Aorta (tissue), 5 donors: ENCODE data around the gene ESPNL. TPM values are rescaled to one million over a fixed set of nuclear protein-coding genes. Genes with fewer than 3 reads are reported as not detected.
A peak's percentile ranks its signal among the peaks of the same experiment; 100 is the strongest.

Experiments used
- ATAC-seq: fragments of 200-7000 bp; cut with Tn5 transposase; one replicate; pipeline ENCODE4 v1.9.1; 2022; ENCODE audit warnings: moderate library complexity; ENCODE audit not compliant: low FRiP score
- DNase-seq, 2 donors: peaks; one replicate each; pipeline ENCODE4 v3.0.0-alpha.2; 2020
- H3K27ac ChIP-seq, 2 donors: one replicate each; pipeline ENCODE4 v1.5.1; 2013; ENCODE audit warnings: low read length in 2 of 2, mild to moderate bottlenecking in 2 of 2, moderate library complexity in 2 of 2, control low read depth in 1 of 2, inconsistent platforms in 1 of 2, low read depth in 1 of 2
- H3K27me3 ChIP-seq, 2 donors: one replicate each; pipeline ENCODE4 v1.6.1; 2013; ENCODE audit warnings: control low read depth in 1 of 2, low read length in 1 of 2, mild to moderate bottlenecking in 1 of 2, moderate library complexity in 1 of 2; ENCODE audit not compliant: insufficient read depth in 2 of 2, control insufficient read depth in 1 of 2
- H3K36me3 ChIP-seq, 2 donors: one replicate each; pipeline ENCODE4 v1.6.1; 2013; ENCODE audit warnings: control low read depth in 1 of 2, low read length in 1 of 2, mild to moderate bottlenecking in 1 of 2; ENCODE audit not compliant: insufficient read depth in 2 of 2, control insufficient read depth in 1 of 2
- H3K4me1 ChIP-seq, 2 donors: one replicate each; pipeline ENCODE4 v1.6.1; 2013; ENCODE audit warnings: low read length in 2 of 2, control low read depth in 1 of 2, mild to moderate bottlenecking in 1 of 2, moderate library complexity in 1 of 2; ENCODE audit not compliant: insufficient read depth in 2 of 2, control insufficient read depth in 1 of 2
- H3K4me3 ChIP-seq, 2 donors: one replicate each; pipeline ENCODE4 v1.5.1; 2013; ENCODE audit warnings: low read length in 2 of 2, control low read depth in 1 of 2, mild to moderate bottlenecking in 1 of 2
- H3K9me3 ChIP-seq: one replicate; pipeline ENCODE4 v1.6.1; 2013; ENCODE audit warnings: mild to moderate bottlenecking, low read length; ENCODE audit not compliant: control insufficient read depth
- WGBS, 2 donors: extraction: QIAGEN DNeasy Blood & Tissue Kit; methylation state at CpG; one replicate each; pipeline ENCODE4 v1.1.7; 2013; 5-methylcytosine and 5-hydroxymethylcytosine counted together
- intact Hi-C, 2 donors: fragments of 100-400 bp; cut with DNase I; formaldehyde crosslinking; loops; one replicate each; pipeline versions ENCODE4 v1.14.2 to v1.15.0; 2022
- polyA plus RNA-seq, 2 donors: library from polyadenylated mRNA; stranded (reverse); fragments of 200-250 nt; gene quantifications; one replicate each; pipeline ENCODE4 v1.2.3, GENCODE V29; 2013
- total RNA-seq, 2 donors: library from RNA; stranded (reverse); fragmentation: NEBNext Ultra II Directional; extraction: Animal tissue kit (Norgen Biotek cat#: 25700); gene quantifications; one replicate each; pipeline ENCODE4 v1.2.1, GENCODE V29; 2021
- donor health status: healthy with polysubstance abuse.
- donor health status: Bipolar disorder and iron deficiency.
- donor health status: DM: no; HTN: no; CAD: no.
- donor health status: DM: no; HTN: no; CAD: no.
- donor health status: DM: yes; HTN: yes; CAD: no.

Gene ESPNL
- total and polyA plus RNA-seq, 4 donors = 0.20 TPM; not detected in 3

DNA sequence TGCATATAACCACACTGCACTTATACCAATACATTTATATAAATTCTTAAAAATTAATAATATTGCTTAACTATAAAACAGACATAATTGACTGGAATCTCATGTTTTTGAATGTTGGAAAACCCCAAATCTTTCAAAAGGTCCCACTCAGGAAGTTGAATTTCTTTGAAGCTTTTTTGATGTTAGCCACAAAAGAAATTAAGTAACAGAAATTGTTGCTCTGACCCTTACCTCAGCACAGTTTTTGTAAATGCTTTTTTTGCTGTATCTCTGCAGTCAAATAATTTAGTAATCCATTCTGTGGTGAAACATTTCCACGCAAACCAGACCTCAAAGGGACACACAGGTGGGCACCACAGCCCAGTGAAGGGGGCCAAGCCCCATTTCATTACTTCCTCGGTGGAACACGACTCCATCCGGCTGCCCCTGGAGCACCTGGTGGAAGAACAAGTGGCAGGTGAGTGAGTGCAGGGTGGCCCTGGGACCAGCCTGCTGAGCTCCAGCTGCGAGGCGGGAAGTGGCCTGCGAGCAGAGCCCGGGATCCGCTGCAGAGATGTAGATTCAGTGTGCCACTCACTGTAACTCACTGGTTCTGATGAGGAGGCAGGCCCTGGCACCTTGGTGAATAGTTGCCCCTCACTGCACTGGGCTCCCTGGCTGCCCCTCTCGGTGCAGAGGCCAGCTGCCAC lies 31.0 kb upstream of the ESPNL start:
- ATAC-seq (no peak), DNase-seq (no peak)
- Histone ChIP-seq H3K27me3 (no peaks in the 10 kb centered on the region), H3K9me3 (no peaks in the 10 kb centered on the region), H3K27ac (no peak overlapping the region), H3K4me1 (no peaks in the 10 kb centered on the region), H3K36me3 (peaks cover 3 to 5% of the 10 kb centered on the region in 2 donors), H3K4me3 (no peak overlapping the region)
- intact Hi-C loops = loop anchor here in 1 of 2 donors (10.0 kb wide), 1 partner anchor 196 kb away; no protein-coding TSS in a partner anchor
- WGBS, 2 donors = 95% methylated on average over 10 of the region's 10 CpGs

GRCh38 chr2:238069877-238070276 lies 30.3 kb upstream of the ESPNL start:
- intact Hi-C loops = loop anchor here in 1 of 2 donors (10.0 kb wide), 1 partner anchor 195 kb away; no protein-coding TSS in a partner anchor
- H3K27ac ChIP-seq = no peak overlapping the region
- no peak for DNase-seq
- no peaks in the 10 kb centered on the region for H3K27me3 ChIP-seq
- no peaks in the 10 kb centered on the region for H3K9me3 ChIP-seq
- ATAC-seq = no peak
- H3K36me3 ChIP-seq = peaks cover 3 to 5% of the 10 kb centered on the region in 2 donors
- 94 to 95% methylated on average over 9 of the region's 9 CpGs for WGBS, 2 donors
- H3K4me3 ChIP-seq = no peak overlapping the region
- no peaks in the 10 kb centered on the region for H3K4me1 ChIP-seq

DNA sequence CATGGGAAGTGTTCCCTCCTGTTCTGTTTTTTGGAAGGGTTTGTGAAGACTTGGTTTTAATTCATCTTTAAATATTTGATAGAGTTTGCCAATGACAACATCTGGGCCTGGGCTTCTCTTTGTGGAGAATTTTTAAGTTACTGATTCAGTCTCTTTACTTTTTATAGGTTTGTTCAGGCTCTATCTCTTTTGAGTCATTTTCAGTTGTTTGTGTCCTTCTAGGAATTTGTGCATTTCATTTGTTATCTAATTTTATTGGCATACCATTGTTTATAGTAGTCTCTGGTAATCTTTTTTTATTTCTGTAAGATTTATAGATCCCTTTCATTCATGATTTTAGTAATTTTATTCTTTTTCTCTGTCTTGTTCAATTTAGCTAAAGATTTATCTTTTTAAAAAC lies 24.7 kb upstream of the ESPNL start:
- Histone ChIP-seq H3K27me3 (no peaks in the 10 kb centered on the region), H3K9me3 (no peaks in the 10 kb centered on the region), H3K36me3 (peaks cover 0 to 4% of the 10 kb centered on the region in 2 donors), H3K27ac (no peak overlapping the region), H3K4me1 (no peaks in the 10 kb centered on the region), H3K4me3 (no peak overlapping the region)
- DNase-seq = no peak
- intact Hi-C loops = no loop called here
- ATAC-seq = no peak

- 97 to 98% methylated on average over 1 of the region's 1 CpG for WGBS, 2 donors
- intact Hi-C loops = no loop called here
- peaks cover 1 to 4% of the 10 kb centered on the region in 2 donors for H3K36me3 ChIP-seq
These were observed 22.8 kb upstream of the ESPNL start for GRCh38 chr2:238077292-238077691.

DNA sequence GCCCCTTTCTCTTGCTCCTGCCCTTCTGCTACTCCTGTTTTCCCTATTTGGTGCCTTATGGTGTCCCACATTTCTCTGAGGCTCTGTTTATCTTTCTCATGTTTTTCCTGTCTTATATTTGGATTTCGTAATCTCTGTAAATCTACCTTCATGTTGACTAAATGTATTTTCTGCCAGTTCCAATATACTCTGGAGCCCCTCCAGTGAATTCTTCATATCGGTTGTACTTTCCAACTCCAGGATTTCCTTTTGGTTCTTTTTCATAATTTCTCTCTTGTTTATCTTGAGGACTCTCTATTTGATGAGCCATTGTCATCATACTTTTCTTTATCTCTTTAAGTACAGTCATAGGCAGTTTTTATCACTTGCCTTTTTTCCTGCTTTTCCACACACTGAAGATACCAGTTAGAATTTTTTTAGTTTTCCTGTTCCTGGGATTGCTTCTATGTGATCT lies 20.2 kb upstream of the ESPNL start:
- Histone ChIP-seq H3K27ac (no peak overlapping the region), H3K27me3 (no peaks in the 10 kb centered on the region), H3K4me1 (no peaks in the 10 kb centered on the region), H3K4me3 (no peak overlapping the region), H3K9me3 (no peaks in the 10 kb centered on the region), H3K36me3 (peaks cover 3 to 4% of the 10 kb centered on the region in 2 donors)
- 81 to 95% methylated on average over 2 of the region's 2 CpGs for WGBS, 2 donors
- intact Hi-C loops = loop anchor here in 1 of 2 donors (2.0 kb wide), 1 partner anchor 37 kb away; no protein-coding TSS in a partner anchor
- ATAC-seq (no peak), DNase-seq (no peak)

More at GRCh38 chr2:238077292-238077691, 22.8 kb upstream of the ESPNL start:
- no peak overlapping the region for H3K4me3 ChIP-seq
- no peaks in the 10 kb centered on the region for H3K27me3 ChIP-seq
- H3K4me1 ChIP-seq = no peaks in the 10 kb centered on the region
- DNase-seq (no peak), ATAC-seq (no peak)
- H3K9me3 ChIP-seq = no peaks in the 10 kb centered on the region
- H3K27ac ChIP-seq = no peak overlapping the region

DNA sequence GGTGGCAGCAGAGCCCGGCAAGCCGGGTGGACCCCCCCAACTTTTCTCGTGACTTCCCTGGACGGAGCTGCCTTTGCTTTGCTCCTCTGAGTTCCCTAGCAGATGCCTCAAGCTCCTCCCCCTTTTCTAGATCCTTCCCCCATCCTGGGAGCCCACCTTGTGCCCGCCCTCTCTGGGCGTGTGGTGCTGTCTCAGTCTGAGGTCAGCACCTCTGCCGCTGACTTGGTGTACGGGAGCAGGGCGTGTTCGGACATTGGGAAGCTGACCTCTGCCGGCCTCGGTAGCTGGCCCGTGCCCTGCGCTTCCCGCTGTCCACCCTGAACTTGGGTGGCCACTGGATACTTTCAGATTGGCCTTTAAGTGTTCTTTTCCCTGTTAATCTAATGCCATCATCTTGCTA lies 19.6 kb upstream of the ESPNL start:
- 97 to 98% methylated on average over 15 of the region's 15 CpGs for WGBS, 2 donors
- Histone ChIP-seq H3K36me3 (peaks cover 3 to 4% of the 10 kb centered on the region in 2 donors), H3K27ac (no peak overlapping the region), H3K27me3 (no peaks in the 10 kb centered on the region), H3K4me3 (no peak overlapping the region), H3K9me3 (no peaks in the 10 kb centered on the region), H3K4me1 (no peaks in the 10 kb centered on the region)
- DNase-seq (no peak), ATAC-seq (no peak)
- intact Hi-C loops = loop anchor here in 1 of 2 donors (2.0 kb wide), 1 partner anchor 36 kb away; no protein-coding TSS in a partner anchor

DNA sequence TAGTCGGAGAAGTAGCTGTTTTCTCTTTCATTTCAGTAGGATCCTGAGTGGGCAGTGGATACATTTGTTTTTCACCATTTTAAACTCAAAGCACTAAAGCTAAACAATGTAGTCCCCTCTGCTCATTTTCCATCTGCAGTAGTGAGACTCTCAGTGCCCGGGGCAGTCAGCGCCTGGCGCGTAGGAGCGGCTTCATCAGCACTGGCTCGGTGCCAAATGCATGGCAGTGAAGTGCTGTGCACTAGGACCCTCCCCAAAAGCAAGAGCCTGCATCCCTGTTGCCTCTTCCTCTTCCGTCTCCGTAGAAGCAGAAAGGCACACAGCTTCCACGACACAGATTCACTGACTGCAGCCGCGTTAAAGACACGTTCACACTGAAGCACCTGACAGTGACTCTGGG lies 19.0 kb upstream of the ESPNL start:
- peaks cover 3 to 4% of the 10 kb centered on the region in 2 donors for H3K36me3 ChIP-seq
- ATAC-seq (no peak), DNase-seq (no peak)
- 91 to 93% methylated on average over 13 of the region's 13 CpGs for WGBS, 2 donors
- H3K4me3 ChIP-seq = no peak overlapping the region
- intact Hi-C loops = loop anchor here in 1 of 2 donors (2.0 kb wide), 1 partner anchor 36 kb away; no protein-coding TSS in a partner anchor
- H3K4me1 ChIP-seq = no peaks in the 10 kb centered on the region
- no peaks in the 10 kb centered on the region for H3K9me3 ChIP-seq
- no peaks in the 10 kb centered on the region for H3K27me3 ChIP-seq
- H3K27ac ChIP-seq = no peak overlapping the region

DNA sequence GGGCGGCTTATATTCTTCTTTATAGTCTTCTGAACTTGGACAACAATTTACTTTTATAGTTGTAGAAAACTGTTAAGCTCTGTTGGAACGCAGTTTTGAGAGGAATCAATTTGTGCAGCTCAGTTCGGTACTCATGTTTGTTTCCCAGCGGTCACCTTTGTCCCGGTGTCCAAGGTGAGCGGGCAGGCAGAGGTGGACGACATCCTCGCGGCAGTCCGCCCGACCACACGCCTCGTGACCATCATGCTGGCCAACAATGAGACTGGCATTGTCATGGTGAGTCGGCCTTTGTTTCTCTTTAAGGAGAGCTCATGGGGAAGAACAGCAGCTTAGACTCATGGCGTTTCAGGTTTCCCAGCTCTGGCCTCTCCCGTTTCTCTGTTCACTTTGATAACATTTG lies 18.6 kb upstream of the ESPNL start:
- intact Hi-C loops = loop anchor here in 1 of 2 donors (2.0 kb wide), 1 partner anchor 35 kb away; no protein-coding TSS in a partner anchor

GRCh38 chr2:238082151-238082550 lies 18.0 kb upstream of the ESPNL start:
- DNase-seq (no peak), ATAC-seq (peak; percentile 7)
- Histone ChIP-seq H3K27ac (no peak overlapping the region), H3K27me3 (no peaks in the 10 kb centered on the region), H3K9me3 (no peaks in the 10 kb centered on the region), H3K36me3 (peaks cover 3 to 4% of the 10 kb centered on the region in 2 donors), H3K4me3 (no peak overlapping the region), H3K4me1 (no peaks in the 10 kb centered on the region)
- WGBS, 2 donors = 93% methylated on average over 17 of the region's 17 CpGs
- intact Hi-C loops = no loop called here

More for the DNA sequence above, 18.6 kb upstream of the ESPNL start:
- no peaks in the 10 kb centered on the region for H3K4me1 ChIP-seq
- no peak overlapping the region for H3K27ac ChIP-seq
- no peaks in the 10 kb centered on the region for H3K9me3 ChIP-seq
- WGBS, 2 donors = 95 to 96% methylated on average over 16 of the region's 16 CpGs
- H3K4me3 ChIP-seq = no peak overlapping the region
- ATAC-seq (no peak), DNase-seq (no peak)
- H3K36me3 ChIP-seq = peaks cover 3 to 4% of the 10 kb centered on the region in 2 donors
- no peaks in the 10 kb centered on the region for H3K27me3 ChIP-seq
